Stomach (tissue), 4 donors: ENCODE measurements around the gene CST9L.

Experiments used
- EP300 ChIP-seq: sonication (generic); formaldehyde crosslinking; IDR thresholded peaks from one replicate; pipeline ENCODE4 v1.6.1; 2017; ENCODE audit warnings: antibody characterized with exemption
- TF ChIP-seq, protein P1 (sequence below), 7 experiments: fragments of 450-650 bp in 4 of 7; fragments of 200-600 bp in 3 of 7; sonication (generic) in 3 of 7; IDR thresholded peaks; one replicate each; pipeline ENCODE4 v1.5.1; 2016 to 2019; ENCODE audit warnings: antibody characterized with exemption in 7 of 7, control low read depth in 2 of 7, mild to moderate bottlenecking in 1 of 7

DNA sequence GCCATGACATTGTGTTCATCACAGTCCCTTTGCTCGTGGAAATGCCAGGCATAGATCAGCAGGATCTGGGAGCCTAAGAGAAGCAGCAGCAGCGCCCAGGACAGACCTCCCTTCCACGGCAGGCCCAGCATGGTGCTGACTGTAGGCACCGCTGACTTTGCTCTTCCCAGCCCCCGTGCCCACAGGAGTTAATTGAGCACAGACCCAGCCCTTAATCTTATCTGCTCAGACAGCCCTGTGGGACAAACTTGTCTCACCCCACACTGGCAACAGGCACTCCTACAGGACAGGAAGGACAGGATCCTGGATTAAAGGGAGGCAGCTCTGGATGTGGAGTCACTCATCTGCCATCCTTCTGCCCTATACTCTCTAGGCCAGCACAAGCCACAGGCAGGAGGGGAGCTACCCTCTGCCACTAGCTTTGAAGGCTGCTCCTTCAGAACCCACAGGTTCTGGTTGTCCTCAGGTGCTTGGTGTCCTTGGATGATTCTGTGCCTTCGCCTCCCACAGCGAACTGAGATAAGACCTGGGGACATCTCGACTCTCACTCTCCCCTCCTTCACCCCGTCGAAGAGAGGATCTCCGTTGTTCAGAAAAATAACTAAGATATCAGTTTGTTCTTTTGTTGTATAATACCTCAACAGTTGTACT is at the start of gene CST9L:
- TF ChIP-seq EP300, result no peak
- TF ChIP-seq, protein P1, sequence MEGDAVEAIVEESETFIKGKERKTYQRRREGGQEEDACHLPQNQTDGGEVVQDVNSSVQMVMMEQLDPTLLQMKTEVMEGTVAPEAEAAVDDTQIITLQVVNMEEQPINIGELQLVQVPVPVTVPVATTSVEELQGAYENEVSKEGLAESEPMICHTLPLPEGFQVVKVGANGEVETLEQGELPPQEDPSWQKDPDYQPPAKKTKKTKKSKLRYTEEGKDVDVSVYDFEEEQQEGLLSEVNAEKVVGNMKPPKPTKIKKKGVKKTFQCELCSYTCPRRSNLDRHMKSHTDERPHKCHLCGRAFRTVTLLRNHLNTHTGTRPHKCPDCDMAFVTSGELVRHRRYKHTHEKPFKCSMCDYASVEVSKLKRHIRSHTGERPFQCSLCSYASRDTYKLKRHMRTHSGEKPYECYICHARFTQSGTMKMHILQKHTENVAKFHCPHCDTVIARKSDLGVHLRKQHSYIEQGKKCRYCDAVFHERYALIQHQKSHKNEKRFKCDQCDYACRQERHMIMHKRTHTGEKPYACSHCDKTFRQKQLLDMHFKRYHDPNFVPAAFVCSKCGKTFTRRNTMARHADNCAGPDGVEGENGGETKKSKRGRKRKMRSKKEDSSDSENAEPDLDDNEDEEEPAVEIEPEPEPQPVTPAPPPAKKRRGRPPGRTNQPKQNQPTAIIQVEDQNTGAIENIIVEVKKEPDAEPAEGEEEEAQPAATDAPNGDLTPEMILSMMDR (IDR thresholded peaks at IDR 0.05), result no peak
